ENCODE data around the gene GMDS. TPM values are rescaled to one million over a fixed set of nuclear protein-coding genes. Genes with fewer than 3 reads are reported as not detected.

GMDS gene
- total and polyA plus RNA-seq, 2 of the 13 experiments (the other 11 are each of a cell fraction or from before 2014, with no cell fraction given), result 64.4 to 112 TPM

DNA sequence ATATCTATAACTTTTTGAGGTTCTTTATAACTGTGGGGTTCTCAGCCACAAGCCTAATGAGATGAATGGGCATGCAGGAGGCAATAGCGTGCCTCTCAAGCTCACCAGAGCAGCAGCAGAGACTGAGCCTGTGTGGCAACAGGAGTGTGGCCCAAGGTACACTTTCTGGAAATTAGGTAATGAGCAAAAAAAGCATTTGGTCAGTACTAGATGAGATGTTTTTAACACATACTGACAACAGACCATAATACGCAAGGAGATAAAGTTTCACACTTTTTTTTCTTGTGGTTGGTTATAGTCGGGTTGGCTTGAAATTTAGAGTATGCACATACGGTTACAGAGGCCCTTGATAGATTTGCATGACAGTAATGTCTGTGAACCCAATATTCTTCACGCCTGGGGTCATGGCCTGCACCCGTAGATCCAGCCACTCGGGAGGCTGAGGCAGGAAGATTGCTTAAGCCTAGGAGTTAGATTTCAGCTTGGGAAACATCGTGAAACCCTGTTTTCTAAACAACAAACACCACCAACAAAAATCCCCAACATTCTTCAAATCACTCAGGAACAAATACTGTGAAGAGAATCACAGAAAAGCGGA is 300.1 kb downstream of the GMDS start:
- POLR2A ChIA-PET, result no interaction called here
- no peaks in the 10 kb centered on the region for H3K9me3 ChIP-seq (ENCODE audit: low read length)
- no peak overlapping the region for H2AFZ ChIP-seq (ENCODE audit: low read length)
- ATAC-seq, result peak; percentile 20; the same call in 2 of the 3 replicates
- no peaks in the 10 kb centered on the region for H3K79me2 ChIP-seq (ENCODE audit: insufficient read depth, low read length)
- no TSS peak for BruUV-seq (replicated peaks)
- CTCF ChIA-PET (ENCODE audit: low intra/inter-chr PET ratio, low total read pairs), result no interaction called here
- H4K20me1 ChIP-seq (ENCODE audit: insufficient read depth, low read length), result no peaks in the 10 kb centered on the region
- in situ Hi-C loops (cut with HindIII; ENCODE audit: extremely low pct_ligation_motif_present, low pct_unique_long_range_greater_than_20kb) (no loop called here), intact Hi-C loops (cut with micrococcal nuclease; ENCODE audit: unreplicated experiment) (no loop called here)
- H3K9ac ChIP-seq (ENCODE audit: insufficient read depth, low read depth, low read length), result no peak overlapping the region
- no peak overlapping the region for H3K27ac ChIP-seq (ENCODE audit: extremely low read length, insufficient read depth, low read length)
- no peak overlapping the region for H3K4me3 ChIP-seq (replicated peaks in 1 of 3; ENCODE audit: insufficient read depth in 1 of 3, low read depth in 2 of 3, low read length in 3 of 3)
- H3K4me1 ChIP-seq (ENCODE audit: insufficient read depth, low read length), result no peaks in the 10 kb centered on the region
- no peak for FAIRE-seq
- no peak overlapping the region for H3K4me2 ChIP-seq (ENCODE audit: low read depth, low read length)
- peaks cover 6 to 48% of the 10 kb centered on the region in 2 experiments; a peak in 4 of 5 replicates for H3K36me3 ChIP-seq (replicated peaks in 1 of 2; ENCODE audit: control insufficient read depth in 1 of 2, insufficient read depth in 2 of 2, low read length in 2 of 2)
- H3K27me3 ChIP-seq (ENCODE audit: control insufficient read depth in 1 of 2, insufficient read depth in 2 of 2, low read length in 2 of 2), result no peaks in the 10 kb centered on the region
- 96% methylated on average over 9 of the region's 9 CpGs for WGBS (ENCODE audit: low lambda C conversion rate)
- TF ChIP-seq ZNF331 (CRISPR knock-in tag; IDR thresholded peaks at IDR 0.05) (no peak), ARID4A (CRISPR knock-in tag; IDR thresholded peaks at IDR 0.05; ENCODE audit: borderline replicate concordance) (no peak), ZNF460 (CRISPR knock-in tag; IDR thresholded peaks at IDR 0.05; ENCODE audit: borderline replicate concordance) (no peak), RBM22 (optimal IDR thresholded peaks at IDR 0.05; ENCODE audit: low read length) (peak; percentile 27)
- TF ChIP-seq, protein P1, sequence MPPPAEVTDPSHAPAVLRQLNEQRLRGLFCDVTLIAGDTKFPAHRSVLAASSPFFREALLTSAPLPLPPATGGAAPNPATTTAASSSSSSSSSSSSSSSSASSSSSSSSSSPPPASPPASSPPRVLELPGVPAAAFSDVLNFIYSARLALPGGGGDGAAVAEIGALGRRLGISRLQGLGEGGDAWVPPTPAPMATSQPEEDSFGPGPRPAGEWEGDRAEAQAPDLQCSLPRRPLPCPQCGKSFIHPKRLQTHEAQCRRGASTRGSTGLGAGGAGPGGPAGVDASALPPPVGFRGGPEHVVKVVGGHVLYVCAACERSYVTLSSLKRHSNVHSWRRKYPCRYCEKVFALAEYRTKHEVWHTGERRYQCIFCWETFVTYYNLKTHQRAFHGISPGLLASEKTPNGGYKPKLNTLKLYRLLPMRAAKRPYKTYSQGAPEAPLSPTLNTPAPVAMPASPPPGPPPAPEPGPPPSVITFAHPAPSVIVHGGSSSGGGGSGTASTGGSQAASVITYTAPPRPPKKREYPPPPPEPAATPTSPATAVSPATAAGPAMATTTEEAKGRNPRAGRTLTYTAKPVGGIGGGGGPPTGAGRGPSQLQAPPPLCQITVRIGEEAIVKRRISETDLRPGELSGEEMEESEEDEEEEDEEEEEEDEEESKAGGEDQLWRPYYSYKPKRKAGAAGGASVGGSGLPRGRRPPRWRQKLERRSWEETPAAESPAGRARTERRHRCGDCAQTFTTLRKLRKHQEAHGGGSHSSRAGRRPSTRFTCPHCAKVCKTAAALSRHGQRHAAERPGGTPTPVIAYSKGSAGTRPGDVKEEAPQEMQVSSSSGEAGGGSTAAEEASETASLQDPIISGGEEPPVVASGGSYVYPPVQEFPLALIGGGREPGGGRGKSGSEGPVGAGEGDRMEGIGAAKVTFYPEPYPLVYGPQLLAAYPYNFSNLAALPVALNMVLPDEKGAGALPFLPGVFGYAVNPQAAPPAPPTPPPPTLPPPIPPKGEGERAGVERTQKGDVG (CRISPR knock-in tag; IDR thresholded peaks at IDR 0.05; ENCODE audit: borderline replicate concordance), result no peak
- no peak for DNase-seq (ENCODE audit: low spot score)
